SK-N-SH (cell line): ENCODE results near the gene CDSN. TPM values are rescaled to one million over a fixed set of nuclear protein-coding genes. Genes with fewer than 3 reads are reported as not detected.

Experiments used
- CTCF ChIA-PET: fragments of 300-600, 350-600 bp; formaldehyde crosslinking; extraction: SDS; loops from one replicate; lab custom pipeline; 2021; lab: Yijun Ruan, JAX
- POLR2A ChIA-PET: fragments of 350-600 bp; sonication (Branson Sonifier 250); formaldehyde crosslinking; extraction: SDS; loops from one replicate; lab custom pipeline; 2020; ENCODE audit warnings: antibody characterized with exemption, inconsistent platforms; lab: Yijun Ruan, JAX
- DNase-seq: peaks from one replicate; pipeline ENCODE4 v3.0.0; 2012
- H2AFZ ChIP-seq: fragments of 200-600 bp; sonication (generic); 2 replicates; pipeline ENCODE4 v1.8.1; 2016; ENCODE audit warnings: antibody characterized with exemption, mild to moderate bottlenecking, low read depth
- H3F3A ChIP-seq: fragments of 200-600 bp; sonication (generic); replicated peaks from 2 replicates; pipeline ENCODE3; 2016; ENCODE audit warnings: antibody characterized with exemption, mild to moderate bottlenecking; ENCODE audit not compliant: insufficient read depth
- H3K27ac ChIP-seq, 2 experiments: fragments of 200-500 bp in 1 of 2; fragments of 200-600 bp in 1 of 2; sonication (Bioruptor generic) in 1 of 2; sonication (generic), shearing (Covaris generic) in 1 of 2; 2 replicates each; pipeline versions ENCODE4 v1.5.1 to v1.6.1; 2014 to 2016; ENCODE audit warnings: low read depth in 2 of 2, inconsistent platforms in 1 of 2, low read length in 1 of 2, mild to moderate bottlenecking in 1 of 2, mixed read lengths in 1 of 2
- H3K27me3 ChIP-seq: fragments of 200-600 bp; sonication (generic), shearing (Covaris generic); 2 replicates; pipeline ENCODE4 v1.6.1; 2016; ENCODE audit warnings: mixed run types; ENCODE audit not compliant: insufficient read depth
- H3K36me3 ChIP-seq, 2 experiments: fragments of 200-500 bp in 1 of 2; fragments of 200-600 bp in 1 of 2; sonication (Bioruptor generic) in 1 of 2; sonication (generic) in 1 of 2; replicated peaks in 1 of 2; 2 replicates each; pipeline versions ENCODE3 to v1.5.1; 2014 to 2016; ENCODE audit warnings: low read length in 1 of 2, mild to moderate bottlenecking in 1 of 2; ENCODE audit not compliant: insufficient read depth in 2 of 2, control insufficient read depth in 1 of 2
- H3K4me1 ChIP-seq, 2 experiments: fragments of 200-500 bp in 1 of 2; fragments of 200-600 bp in 1 of 2; sonication (Bioruptor generic) in 1 of 2; sonication (generic), shearing (Covaris generic) in 1 of 2; 2 replicates each; pipeline versions ENCODE4 v1.5.1 to v1.6.1; 2014 to 2016; ENCODE audit warnings: low read depth in 1 of 2, low read length in 1 of 2, mixed run types in 1 of 2; ENCODE audit not compliant: insufficient read depth in 2 of 2, control insufficient read depth in 1 of 2
- H3K4me2 ChIP-seq: fragments of 200-600 bp; sonication (generic), shearing (Covaris generic); 2 replicates; pipeline ENCODE4 v1.6.1; 2017; ENCODE audit warnings: mixed run types
- H3K4me3 ChIP-seq, 2 experiments: fragments of 200-500 bp in 1 of 2; fragments of 200-600 bp in 1 of 2; sonication (Bioruptor generic) in 1 of 2; sonication (generic), shearing (Covaris generic) in 1 of 2; 2 replicates each; pipeline versions ENCODE4 v1.5.1 to v1.8.1; 2014 to 2016; ENCODE audit warnings: low read depth in 2 of 2, inconsistent platforms in 1 of 2, low read length in 1 of 2, mild to moderate bottlenecking in 1 of 2, mixed read lengths in 1 of 2, moderate library complexity in 1 of 2
- H3K79me2 ChIP-seq: fragments of 200-600 bp; sonication (generic); 2 replicates; pipeline ENCODE4 v1.8.1; 2017; ENCODE audit warnings: mild to moderate bottlenecking; ENCODE audit not compliant: insufficient read depth
- H3K9ac ChIP-seq: fragments of 200-600 bp; sonication (generic); 2 replicates; pipeline ENCODE4 v1.6.1; 2017; ENCODE audit warnings: mixed run types
- H3K9me2 ChIP-seq: fragments of 200-600 bp; sonication (generic); 2 replicates; pipeline ENCODE4 v1.6.1; 2017; ENCODE audit warnings: mixed run types
- H3K9me3 ChIP-seq: fragments of 200-600 bp; sonication (generic); 2 replicates; pipeline ENCODE4 v1.6.1; 2017; ENCODE audit warnings: mixed run types, mild to moderate bottlenecking, moderate library complexity
- H4K20me1 ChIP-seq: fragments of 200-600 bp; sonication (generic); 2 replicates; pipeline ENCODE4 v1.6.1; 2017; ENCODE audit warnings: mild to moderate bottlenecking, mixed run types; ENCODE audit not compliant: insufficient read depth
- ELF1 ChIP-seq: IDR thresholded peaks from 2 replicates; pipeline ENCODE4 v1.4.0; 2012
- EP300 ChIP-seq, 2 experiments: IDR thresholded peaks; 2 replicates each; pipeline versions ENCODE4 v1.4.0 to v1.6.1; 2012; ENCODE audit warnings: borderline replicate concordance in 1 of 2, low read depth in 1 of 2, low read length in 1 of 2
- FOSL2 ChIP-seq: IDR thresholded peaks from 2 replicates; pipeline ENCODE4 v1.4.0; 2012; ENCODE audit warnings: low read depth, mild to moderate bottlenecking, moderate library complexity, borderline replicate concordance
- FOXM1 ChIP-seq: IDR thresholded peaks from 2 replicates; pipeline ENCODE4 v1.4.0; 2012; ENCODE audit warnings: low read depth, mild to moderate bottlenecking
- GATA2 ChIP-seq: sonication (generic); formaldehyde crosslinking; IDR thresholded peaks from 2 replicates; pipeline ENCODE4 v1.5.0; 2020; ENCODE audit warnings: mild to moderate bottlenecking, missing genetic modification reagents
- IRF3 ChIP-seq: fragments of 150-350 bp; IDR thresholded peaks from 2 replicates; pipeline ENCODE4 v1.6.1; 2016; ENCODE audit warnings: mild to moderate bottlenecking, low read depth, low read length
- JUND ChIP-seq: IDR thresholded peaks from 2 replicates; pipeline ENCODE4 v1.4.0; 2012
- MAX ChIP-seq: IDR thresholded peaks from 2 replicates; pipeline ENCODE4 v1.4.0; 2012; ENCODE audit warnings: low read depth
- MEF2A ChIP-seq: IDR thresholded peaks from 2 replicates; pipeline ENCODE4 v1.4.0; 2012; ENCODE audit warnings: low read depth, borderline replicate concordance
- MXI1 ChIP-seq: IDR thresholded peaks from 2 replicates; pipeline ENCODE4 v1.6.1; 2012; ENCODE audit warnings: mild to moderate bottlenecking, low read depth, low read length, improper control_type of control experiment
- REST ChIP-seq: IDR thresholded peaks from 2 replicates; pipeline ENCODE4 v1.6.1; 2012; ENCODE audit warnings: mild to moderate bottlenecking, low read depth, low read length, moderate library complexity
- TCF12 ChIP-seq: IDR thresholded peaks from 2 replicates; pipeline ENCODE4 v1.4.0; 2012
- USF2 ChIP-seq: fragments of 150-350 bp; IDR thresholded peaks from 2 replicates; pipeline ENCODE4 v1.6.1; 2017; ENCODE audit warnings: antibody characterized with exemption, low read length, low read depth, borderline replicate concordance
- WGBS: methylation state at CpG from one replicate; pipeline ENCODE4 v1.1.6; 2017; ENCODE audit warnings: low lambda C conversion rate; 5-methylcytosine and 5-hydroxymethylcytosine counted together
- polyA plus RNA-seq, 3 experiments: library from polyadenylated mRNA; depleted of rRNA; stranded (reverse); fragments of >200 nt; gene quantifications; 2 replicates each; pipeline ENCODE4 v1.2.3, GENCODE V29; 2012

The CDSN gene
- polyA plus RNA-seq, 1 of the 3 experiments (the other 2 are of a cell fraction) = 0.02 TPM

- H2AFZ ChIP-seq = no peak overlapping the region
- H3F3A ChIP-seq = peaks cover 9% of the 10 kb centered on the region
- ChIA-PET POLR2A (no interaction called here), CTCF (interaction anchor here (0.6 to 4.3 kb wide), 5 partner anchors 41 to 256 kb away, joined by 3 to 23 read pairs (median 3); no protein-coding TSS in a partner anchor)
- no peaks in the 10 kb centered on the region for H3K9me2 ChIP-seq
- WGBS = 94% methylated on average over 17 of the region's 18 CpGs
- H3K27me3 ChIP-seq = no peaks in the 10 kb centered on the region
- H3K9ac ChIP-seq = no peak overlapping the region
- no peaks in the 10 kb centered on the region for H4K20me1 ChIP-seq
- H3K27ac ChIP-seq = no peak overlapping the region
- H3K4me3 ChIP-seq = no peak overlapping the region
- no peaks in the 10 kb centered on the region for H3K79me2 ChIP-seq
- no peaks in the 10 kb centered on the region for H3K9me3 ChIP-seq
- no peak for DNase-seq
- no peak overlapping the region for H3K4me2 ChIP-seq
- H3K36me3 ChIP-seq = no peaks in the 10 kb centered on the region
- peaks cover 0 to 11% of the 10 kb centered on the region in 2 experiments; a peak in 1 of 4 replicates for H3K4me1 ChIP-seq
- no peak for TF ChIP-seq MEF2A
- no peak for TF ChIP-seq IRF3
- TF ChIP-seq JUND = no peak
- TF ChIP-seq FOSL2 = no peak
- TF ChIP-seq MXI1 = no peak
- no peak for TF ChIP-seq TCF12
- no peak for TF ChIP-seq REST
Measured at GRCh38 chr6:31144296-31144969, 24.2 kb upstream of the CDSN start.

- H3K9ac ChIP-seq = no peak overlapping the region
Measured at GRCh38 chr6:31143148-31143547, 22.9 kb upstream of the CDSN start.

More at GRCh38 chr6:31143148-31143547, 22.9 kb upstream of the CDSN start:
- H3K9me3 ChIP-seq = no peaks in the 10 kb centered on the region
- peaks cover 9% of the 10 kb centered on the region for H3F3A ChIP-seq
- no peak overlapping the region for H3K27ac ChIP-seq
- H3K79me2 ChIP-seq = no peaks in the 10 kb centered on the region
- DNase-seq = no peak
- H2AFZ ChIP-seq = no peak overlapping the region
- ChIA-PET CTCF (interaction anchor here (1.4 to 4.3 kb wide), 2 partner anchors 49 to 224 kb away, joined by 7 to 23 read pairs; no protein-coding TSS in a partner anchor), POLR2A (no interaction called here)
- no peaks in the 10 kb centered on the region for H3K36me3 ChIP-seq
- 83% methylated on average over 8 of the region's 11 CpGs for WGBS
- H3K4me2 ChIP-seq = peak overlapping the region; percentile 27; the same call in 1 of the 2 replicates
- H3K4me1 ChIP-seq = peaks cover 0 to 11% of the 10 kb centered on the region in 2 experiments; a peak in 1 of 4 replicates
- H3K27me3 ChIP-seq = no peaks in the 10 kb centered on the region
- peak; percentile 14; the same call in 1 of the 2 replicates for TF ChIP-seq TCF12
- TF ChIP-seq EP300 (IDR thresholded peaks at IDR 0.05; ENCODE audit: borderline replicate concordance in 1 of 2, low read depth in 1 of 2, low read length in 1 of 2) = no peak
- TF ChIP-seq GATA2 (CRISPR knock-in tag) = no peak
- TF ChIP-seq FOSL2 = peak; percentile 30; the same call in 1 of the 2 replicates
- 0 out of 2 replicates have a peak, but pooled peaks have one; percentile 31 for TF ChIP-seq MAX
- no peak for TF ChIP-seq ELF1
- no peak for TF ChIP-seq REST
- no peak for TF ChIP-seq USF2
- TF ChIP-seq FOXM1 = no peak
- H4K20me1 ChIP-seq = no peaks in the 10 kb centered on the region
- no peaks in the 10 kb centered on the region for H3K9me2 ChIP-seq
- no peak overlapping the region for H3K4me3 ChIP-seq
